Measurements from ENCODE around the gene DCBLD2. TPM values are rescaled to one million over a fixed set of nuclear protein-coding genes. Genes with fewer than 3 reads are reported as not detected.

Gene DCBLD2
- total RNA-seq, 2 experiments from 2014 or later: 1.3 to 2.1 TPM

DNA sequence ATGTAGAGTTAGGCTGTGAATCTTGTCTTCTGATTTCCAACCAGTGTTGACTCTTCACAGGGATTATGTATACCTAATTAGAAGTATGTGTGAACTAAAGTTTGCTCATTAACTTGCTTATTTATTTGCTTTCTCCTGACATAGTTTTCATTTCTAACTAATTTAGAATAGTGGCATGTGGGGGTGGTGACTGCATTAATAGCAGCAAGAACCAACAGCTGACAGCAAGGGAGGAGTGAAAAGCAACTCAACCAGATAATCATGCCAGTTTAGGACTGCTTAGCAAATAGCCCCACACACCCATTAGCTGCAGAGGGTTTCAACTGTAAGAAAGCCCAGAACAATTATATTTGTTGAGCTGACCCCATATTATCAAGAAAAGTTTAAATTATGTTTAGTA lies 134.6 kb downstream of the DCBLD2 start:
- intact Hi-C loops (cut with micrococcal nuclease): no loop called here
- H3K4me1 Mint-ChIP-seq (ENCODE audit: low read depth): peaks cover 3% of the 10 kb centered on the region
- H3K27ac Mint-ChIP-seq: no peak overlapping the region
- peaks cover 8% of the 10 kb centered on the region for H3K27me3 Mint-ChIP-seq (ENCODE audit: low read depth)
- CTCF ChIA-PET: no interaction called here
- no peak for DNase-seq
- no peak overlapping the region for H3K4me3 Mint-ChIP-seq
- no peaks in the 10 kb centered on the region for H3K9me3 Mint-ChIP-seq
- H3K36me3 Mint-ChIP-seq (ENCODE audit: low read depth): no peaks in the 10 kb centered on the region

DNA sequence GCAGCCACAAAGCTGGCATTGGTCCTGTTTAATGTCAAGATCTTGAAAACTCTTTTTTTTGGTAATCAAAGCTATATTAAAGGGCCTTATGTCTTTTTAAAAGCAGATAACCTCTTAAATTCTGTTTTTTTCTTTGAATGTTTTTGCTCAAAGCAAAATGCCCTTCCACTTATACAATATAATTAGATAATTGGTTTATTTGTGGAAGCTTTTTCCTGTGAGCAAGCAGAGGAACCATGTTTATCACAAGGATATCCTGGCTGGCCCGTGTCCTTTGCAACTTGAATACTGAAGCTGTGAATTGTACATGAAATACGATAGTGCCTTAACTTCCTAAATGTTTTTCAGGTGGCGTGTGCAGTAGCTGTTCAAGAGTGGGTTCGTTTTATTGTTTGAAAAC lies 135.8 kb downstream of the DCBLD2 start:
- CTCF ChIA-PET: no interaction called here
- no peak overlapping the region for H3K27ac Mint-ChIP-seq
- H3K36me3 Mint-ChIP-seq (ENCODE audit: low read depth): no peaks in the 10 kb centered on the region
- peaks cover 8% of the 10 kb centered on the region for H3K27me3 Mint-ChIP-seq (ENCODE audit: low read depth)
- intact Hi-C loops (cut with micrococcal nuclease): no loop called here
- H3K4me1 Mint-ChIP-seq (ENCODE audit: low read depth): peaks cover 3% of the 10 kb centered on the region
- H3K9me3 Mint-ChIP-seq: no peaks in the 10 kb centered on the region
- H3K4me3 Mint-ChIP-seq: no peak overlapping the region
- no peak for DNase-seq

GRCh38 chr3:98764472-98764884 lies 137.0 kb downstream of the DCBLD2 start:
- no peak for DNase-seq
- intact Hi-C loops (cut with micrococcal nuclease): no loop called here
- H3K9me3 Mint-ChIP-seq: no peaks in the 10 kb centered on the region
- H3K27ac Mint-ChIP-seq: no peak overlapping the region
- CTCF ChIA-PET: interaction anchor here (0.6 kb wide), 1 partner anchor 38 kb away, joined by 3 read pairs; no protein-coding TSS in a partner anchor
- H3K36me3 Mint-ChIP-seq (ENCODE audit: low read depth): no peaks in the 10 kb centered on the region
- H3K4me1 Mint-ChIP-seq (ENCODE audit: low read depth): no peaks in the 10 kb centered on the region
- H3K4me3 Mint-ChIP-seq: no peak overlapping the region
- H3K27me3 Mint-ChIP-seq (ENCODE audit: low read depth): peaks cover 11% of the 10 kb centered on the region

DNA sequence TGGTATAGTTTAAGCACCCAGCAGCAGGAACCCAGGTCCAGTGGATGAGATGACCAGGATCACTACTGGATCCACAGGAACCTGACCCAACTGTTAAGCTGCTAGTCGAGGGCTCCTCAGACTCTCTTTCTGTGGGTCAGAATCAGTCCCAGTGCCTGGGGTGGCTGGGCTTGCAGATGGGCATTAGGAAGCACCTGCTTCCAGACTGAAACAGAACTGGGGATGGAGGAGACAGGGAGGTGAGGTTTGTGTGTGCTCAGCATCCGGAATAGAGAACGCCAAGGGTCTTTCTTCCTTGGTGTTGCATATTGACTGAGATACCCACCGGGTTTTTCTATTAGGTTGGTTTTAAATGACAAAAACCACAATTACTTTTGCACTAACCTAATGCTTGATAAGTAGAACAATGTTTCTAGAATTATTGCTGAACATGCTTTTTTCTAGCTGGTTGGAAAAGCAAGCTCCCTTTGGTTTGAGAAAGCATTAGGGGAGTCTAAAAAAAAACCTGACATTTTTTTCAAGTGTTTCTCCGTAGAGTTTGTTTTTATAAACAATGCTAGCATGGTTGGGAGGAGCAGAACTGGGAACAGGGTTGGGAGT lies 137.6 kb downstream of the DCBLD2 start:
- Mint-ChIP-seq H3K4me3 (no peak overlapping the region), H3K27ac (no peak overlapping the region)
- CTCF ChIA-PET: interaction anchor here (0.6 kb wide), 1 partner anchor 38 kb away, joined by 3 read pairs; no protein-coding TSS in a partner anchor

DNA sequence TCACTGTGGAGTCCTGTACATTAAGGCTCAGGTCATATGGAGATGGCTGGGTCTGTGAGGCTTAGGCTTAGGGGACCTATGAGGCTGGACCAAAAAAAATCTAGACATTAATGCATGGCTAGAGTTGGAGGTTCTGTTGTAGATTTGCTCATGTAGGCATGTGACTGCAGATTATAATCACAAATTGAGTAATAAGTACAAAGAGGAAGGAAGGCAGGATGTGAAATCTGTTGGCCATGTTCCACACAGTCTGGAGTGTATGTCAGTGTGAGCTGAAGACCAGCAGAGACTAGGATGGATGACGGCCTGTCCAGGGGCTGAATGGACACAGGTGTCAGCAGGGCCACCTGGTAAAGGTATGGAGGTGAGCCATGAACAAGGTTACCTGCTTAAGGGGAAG lies 138.4 kb downstream of the DCBLD2 start, which contains the start of gene ST3GAL6:
Gene ST3GAL6 (plus strand): TSS at position 265 of the 400 bp plus-strand sequence. CDS start 5,101 bp downstream, outside the sequence.
- no peak for DNase-seq
- H3K4me1 Mint-ChIP-seq (ENCODE audit: low read depth): no peaks in the 10 kb centered on the region
- H3K27me3 Mint-ChIP-seq (ENCODE audit: low read depth): peaks cover 13% of the 10 kb centered on the region
- no peak within 1 kb of the TSS for H3K27ac Mint-ChIP-seq
- intact Hi-C loops (cut with micrococcal nuclease): no loop called here
- H3K9me3 Mint-ChIP-seq: no peaks in the 10 kb centered on the region
- CTCF ChIA-PET: no interaction called here
- no peaks in the 10 kb centered on the region for H3K36me3 Mint-ChIP-seq (ENCODE audit: low read depth)
- H3K4me3 Mint-ChIP-seq: no peak within 1 kb of the TSS

More for the DNA sequence above, 137.6 kb downstream of the DCBLD2 start:
- Mint-ChIP-seq H3K9me3 (no peaks in the 10 kb centered on the region), H3K36me3 (ENCODE audit: low read depth) (no peaks in the 10 kb centered on the region), H3K27me3 (ENCODE audit: low read depth) (peaks cover 13% of the 10 kb centered on the region), H3K4me1 (ENCODE audit: low read depth) (no peaks in the 10 kb centered on the region)
- DNase-seq: no peak
- intact Hi-C loops (cut with micrococcal nuclease): no loop called here

- H3K4me3 Mint-ChIP-seq: no peak overlapping the region
- H3K9me3 Mint-ChIP-seq: no peaks in the 10 kb centered on the region
- H3K36me3 Mint-ChIP-seq (ENCODE audit: low read depth): no peaks in the 10 kb centered on the region
- no peak for DNase-seq
- CTCF ChIA-PET: interaction anchor here (0.6 to 0.8 kb wide), 2 partner anchors 53 to 166 kb away, joined by 4 to 5 read pairs; no protein-coding TSS in a partner anchor
- peaks cover 13% of the 10 kb centered on the region for H3K27me3 Mint-ChIP-seq (ENCODE audit: low read depth)
- no peak overlapping the region for H3K27ac Mint-ChIP-seq
- no peaks in the 10 kb centered on the region for H3K4me1 Mint-ChIP-seq (ENCODE audit: low read depth)
- intact Hi-C loops (cut with micrococcal nuclease): no loop called here
Measured at GRCh38 chr3:98761643-98762229, 139.8 kb downstream of the DCBLD2 start.

GRCh38 chr3:98759629-98760028 lies 141.9 kb downstream of the DCBLD2 start:
- CTCF ChIA-PET: no interaction called here
- Mint-ChIP-seq H3K27ac (no peak overlapping the region), H3K27me3 (ENCODE audit: low read depth) (peaks cover 13% of the 10 kb centered on the region), H3K4me3 (no peak overlapping the region), H3K9me3 (no peaks in the 10 kb centered on the region), H3K36me3 (ENCODE audit: low read depth) (no peaks in the 10 kb centered on the region), H3K4me1 (ENCODE audit: low read depth) (no peaks in the 10 kb centered on the region)
- DNase-seq: no peak
- intact Hi-C loops (cut with micrococcal nuclease): no loop called here

- Mint-ChIP-seq H3K4me1 (ENCODE audit: low read depth) (no peaks in the 10 kb centered on the region), H3K4me3 (no peak overlapping the region), H3K9me3 (no peaks in the 10 kb centered on the region), H3K27ac (no peak overlapping the region), H3K27me3 (ENCODE audit: low read depth) (peaks cover 9% of the 10 kb centered on the region), H3K36me3 (ENCODE audit: low read depth) (no peaks in the 10 kb centered on the region)
- CTCF ChIA-PET: no interaction called here
- intact Hi-C loops (cut with micrococcal nuclease): no loop called here
- no peak for DNase-seq
Measured at GRCh38 chr3:98755601-98756000, 145.9 kb downstream of the DCBLD2 start.

- Mint-ChIP-seq H3K36me3 (ENCODE audit: low read depth) (no peaks in the 10 kb centered on the region), H3K4me3 (no peak overlapping the region), H3K27me3 (ENCODE audit: low read depth) (peaks cover 7% of the 10 kb centered on the region), H3K4me1 (ENCODE audit: low read depth) (no peaks in the 10 kb centered on the region), H3K9me3 (no peaks in the 10 kb centered on the region), H3K27ac (no peak overlapping the region)
- intact Hi-C loops (cut with micrococcal nuclease): no loop called here
- DNase-seq: no peak
- CTCF ChIA-PET: no interaction called here
Measured at GRCh38 chr3:98754483-98754882, 147.0 kb downstream of the DCBLD2 start.

GRCh38 chr3:98750276-98750919 lies 151.1 kb downstream of the DCBLD2 start:
- no peak for DNase-seq
- Mint-ChIP-seq H3K4me1 (ENCODE audit: low read depth) (no peaks in the 10 kb centered on the region), H3K27ac (no peak overlapping the region), H3K36me3 (ENCODE audit: low read depth) (no peaks in the 10 kb centered on the region), H3K9me3 (no peaks in the 10 kb centered on the region), H3K27me3 (ENCODE audit: low read depth) (peaks cover 10% of the 10 kb centered on the region), H3K4me3 (no peak overlapping the region)
- CTCF ChIA-PET: no interaction called here
- intact Hi-C loops (cut with micrococcal nuclease): no loop called here

DNA sequence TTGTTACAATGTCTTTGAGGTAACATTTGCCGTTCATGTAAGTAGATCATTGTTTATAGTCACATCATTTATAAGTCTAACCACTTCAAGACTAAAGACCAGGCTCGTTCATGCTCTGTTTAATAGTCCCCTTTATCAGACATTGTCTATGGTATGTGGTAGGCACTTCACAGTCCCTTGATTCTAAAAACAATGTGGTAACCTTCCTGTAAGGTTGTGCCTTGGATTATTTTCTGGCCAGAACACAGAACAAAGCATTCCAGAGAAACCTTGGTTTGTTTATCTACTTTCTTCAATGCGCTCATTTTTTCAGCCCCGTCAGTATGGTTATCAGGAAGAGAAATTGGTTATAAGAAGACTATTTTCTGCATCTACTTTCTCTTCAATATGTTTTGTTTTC lies 154.6 kb downstream of the DCBLD2 start:
- no peak overlapping the region for H3K27ac Mint-ChIP-seq
- no peaks in the 10 kb centered on the region for H3K36me3 Mint-ChIP-seq (ENCODE audit: low read depth)
- CTCF ChIA-PET: no interaction called here
- H3K27me3 Mint-ChIP-seq (ENCODE audit: low read depth): peaks cover 8% of the 10 kb centered on the region
- intact Hi-C loops (cut with micrococcal nuclease): no loop called here
- no peaks in the 10 kb centered on the region for H3K9me3 Mint-ChIP-seq
- no peak overlapping the region for H3K4me3 Mint-ChIP-seq
- H3K4me1 Mint-ChIP-seq (ENCODE audit: low read depth): no peaks in the 10 kb centered on the region
- no peak for DNase-seq

- CTCF ChIA-PET: no interaction called here
- Mint-ChIP-seq H3K27me3 (ENCODE audit: low read depth) (peaks cover 8% of the 10 kb centered on the region), H3K4me1 (ENCODE audit: low read depth) (no peaks in the 10 kb centered on the region), H3K4me3 (no peak overlapping the region), H3K36me3 (ENCODE audit: low read depth) (no peaks in the 10 kb centered on the region), H3K9me3 (no peaks in the 10 kb centered on the region), H3K27ac (no peak overlapping the region)
- intact Hi-C loops (cut with micrococcal nuclease): no loop called here
- no peak for DNase-seq
Measured at GRCh38 chr3:98746122-98746521, 155.4 kb downstream of the DCBLD2 start.
